Activated effector memory CD4-positive, alpha-beta T cell treated with anti-CD3 and anti-CD28 coated beads, Interleukin-2, amount 50 U/mL, for 16 hours (primary cell): Measurements from ENCODE around the gene COG7.

Experiments used
- DNase-seq: peaks from one replicate; pipeline ENCODE4 v3.0.0-alpha.2; 2020

COG7 gene

GRCh38 chr16:23354246-23354645 is 98.7 kb downstream of the COG7 start:
- DNase-seq: peak; percentile 50

- no peak for DNase-seq
Measured at GRCh38 chr16:23353440-23353839, 99.5 kb downstream of the COG7 start.

GRCh38 chr16:23351360-23351759 is 101.6 kb downstream of the COG7 start:
- DNase-seq: no peak

- no peak for DNase-seq
Measured at GRCh38 chr16:23348579-23349469, 104.2 kb downstream of the COG7 start.

GRCh38 chr16:23345237-23345636 is 107.8 kb downstream of the COG7 start:
- no peak for DNase-seq

GRCh38 chr16:23343643-23344612 is 109.1 kb downstream of the COG7 start:
- no peak for DNase-seq

GRCh38 chr16:23342083-23342640 is 110.8 kb downstream of the COG7 start:
- DNase-seq: no peak

- DNase-seq: no peak
Measured at GRCh38 chr16:23339787-23340186, 113.2 kb downstream of the COG7 start.
